Caco-2 (cell line): ENCODE results near the gene LRRD1. TPM values are rescaled to one million over a fixed set of nuclear protein-coding genes. Genes with fewer than 3 reads are reported as not detected.
A peak's percentile ranks its signal among the peaks of the same experiment; 100 is the strongest.

Experiments used
- BruUV-seq: library from RNA; stranded (reverse); fragments of 400-500 nt; replicated peaks from 2 replicates; lab custom pipeline; 2021; lab: Mats Ljungman, UMichigan
- CTCF ChIA-PET: fragments of 300-600 bp; sonication (Branson Sonifier 250); formaldehyde crosslinking; loops from one replicate; lab custom pipeline; 2022; ENCODE audit warnings: antibody characterized with exemption; lab: Charles Lee
- POLR2A ChIA-PET: fragments of 300-600 bp; sonication (Branson Sonifier 250); formaldehyde crosslinking; loops from one replicate; lab custom pipeline; 2022; ENCODE audit warnings: antibody characterized with exemption; lab: Charles Lee
- DNase-seq, 2 experiments: peaks; one replicate each; pipeline versions ENCODE4 v3.0.0 to v3.0.0-alpha.2; 2020 to 2022
- H3K27me3 ChIP-seq: replicated peaks from 2 replicates; pipeline ENCODE4 v1.6.0; 2011; ENCODE audit warnings: low read length; ENCODE audit not compliant: control insufficient read depth, insufficient read depth
- H3K36me3 ChIP-seq: 2 replicates; pipeline ENCODE4 v1.5.1; 2011; ENCODE audit warnings: low read length; ENCODE audit not compliant: control insufficient read depth, insufficient read depth
- H3K4me1 ChIP-seq: fragments of 250-450 bp; sonication (Bioruptor Pico); 2 replicates; pipeline ENCODE4 v1.5.1; 2020; ENCODE audit warnings: mild to moderate bottlenecking
- H3K4me3 ChIP-seq: 2 replicates; pipeline ENCODE4 v1.5.1; 2011; ENCODE audit warnings: low read depth, mild to moderate bottlenecking, control low read depth, low read length
- H3K9me3 ChIP-seq: fragments of 250-450 bp; sonication (Bioruptor Pico); 2 replicates; pipeline ENCODE4 v1.5.1; 2020; ENCODE audit warnings: mild to moderate bottlenecking, moderate library complexity
- H3K27ac Mint-ChIP-seq: one replicate; pipeline ENCODE4 v1.8.0; 2022; ENCODE audit warnings: mixed read lengths; ENCODE audit not compliant: unreplicated experiment
- H3K27me3 Mint-ChIP-seq: one replicate; pipeline ENCODE4 v1.8.0; 2022; ENCODE audit warnings: mixed read lengths; ENCODE audit not compliant: insufficient read depth, unreplicated experiment
- H3K36me3 Mint-ChIP-seq: one replicate; pipeline ENCODE4 v1.8.0; 2022; ENCODE audit warnings: mild to moderate bottlenecking, mixed read lengths; ENCODE audit not compliant: insufficient read depth, unreplicated experiment
- H3K4me1 Mint-ChIP-seq: one replicate; pipeline ENCODE4 v1.8.0; 2022; ENCODE audit warnings: low read depth, mixed read lengths; ENCODE audit not compliant: unreplicated experiment
- H3K4me3 Mint-ChIP-seq: one replicate; pipeline ENCODE4 v1.8.0; 2022; ENCODE audit warnings: mild to moderate bottlenecking, moderate library complexity, mixed read lengths; ENCODE audit not compliant: unreplicated experiment
- H3K9me3 Mint-ChIP-seq: one replicate; pipeline ENCODE4 v1.8.0; 2022; ENCODE audit warnings: mixed read lengths; ENCODE audit not compliant: unreplicated experiment
- CTCF ChIP-seq, 2 experiments: fragments of 200-600 bp in 1 of 2; IDR thresholded peaks; 1 replicate in 1 of 2; 2 replicates in 1 of 2; pipeline versions ENCODE4 v1.5.1 to v1.8.0; 2011 to 2022; ENCODE audit warnings: antibody characterized with exemption in 1 of 2, control low read depth in 1 of 2, inconsistent platforms in 1 of 2, low read depth in 1 of 2, low read length in 1 of 2, mild to moderate bottlenecking in 1 of 2, moderate library complexity in 1 of 2; ENCODE audit not compliant: insufficient read depth in 1 of 2, severe bottlenecking in 1 of 2, unreplicated experiment in 1 of 2
- intact Hi-C: fragments of 100-400 bp; cut with micrococcal nuclease; formaldehyde crosslinking; loops from one replicate; pipeline ENCODE4 v1.10.0; 2022; ENCODE audit not compliant: unreplicated experiment
- total RNA-seq: library from RNA; stranded (reverse); gene quantifications from 2 replicates; pipeline ENCODE4 v1.2.3, GENCODE V29; 2022

LRRD1 gene
- total RNA-seq, 1 experiment from 2014 or later, result not detected

GRCh38 chr7:92133737-92134270 is 45.1 kb downstream of the LRRD1 start:
- H3K4me3 Mint-ChIP-seq, result peak overlapping the region; percentile 95
- H3K36me3 Mint-ChIP-seq, result peaks cover 41% of the 10 kb centered on the region
- H3K4me1 Mint-ChIP-seq, result peaks cover 18% of the 10 kb centered on the region
- Histone ChIP-seq H3K9me3 (no peaks in the 10 kb centered on the region), H3K27me3 (no peaks in the 10 kb centered on the region), H3K4me1 (peaks cover 9% of the 10 kb centered on the region; the same call in 1 of the 2 replicates), H3K36me3 (no peaks in the 10 kb centered on the region; the same call in none of the 2 replicates), H3K4me3 (peak overlapping the region; percentile 99)
- no peaks in the 10 kb centered on the region for H3K27me3 Mint-ChIP-seq
- no peaks in the 10 kb centered on the region for H3K9me3 Mint-ChIP-seq
- peak; percentile 81 to 83 for DNase-seq
- peak overlapping the region; percentile 98 for H3K27ac Mint-ChIP-seq
- intact Hi-C loops, result loop anchor here (1.0 to 2.0 kb wide), 5 partner anchors 57 to 313 kb away; partner anchors contain the start of genes AKAP9, ANKIB1, GATAD1 and KRIT1
- ChIA-PET POLR2A (interaction anchor here (0.6 to 1.1 kb wide), 2 partner anchors 112 to 113 kb away, joined by 3 to 4 read pairs; partner anchors contain the start of genes ANKIB1 and KRIT1), CTCF (interaction anchor here (1.2 kb wide), 1 partner anchor 292 kb away, joined by 4 read pairs; no protein-coding TSS in a partner anchor)
- no TSS peak for BruUV-seq
- peak; percentile 86 to 88 for TF ChIP-seq CTCF (IDR thresholded peaks at IDR 0.05; ENCODE audit: insufficient read depth in 1 of 2, low read depth in 1 of 2, low read length in 1 of 2, severe bottlenecking in 1 of 2, unreplicated experiment in 1 of 2)

- Histone ChIP-seq H3K4me1 (peaks cover 9% of the 10 kb centered on the region; the same call in 1 of the 2 replicates), H3K27me3 (no peaks in the 10 kb centered on the region), H3K9me3 (no peaks in the 10 kb centered on the region), H3K4me3 (peak overlapping the region; percentile 99), H3K36me3 (no peaks in the 10 kb centered on the region; the same call in none of the 2 replicates)
- no peak for DNase-seq
- peak overlapping the region; percentile 98 for H3K27ac Mint-ChIP-seq
- no peaks in the 10 kb centered on the region for H3K27me3 Mint-ChIP-seq
- POLR2A ChIA-PET, result interaction anchor here (0.6 to 1.2 kb wide), 4 partner anchors 14 to 113 kb away, joined by 3 to 4 read pairs (median 3); no protein-coding TSS in a partner anchor
- no peaks in the 10 kb centered on the region for H3K9me3 Mint-ChIP-seq
- no peak for TF ChIP-seq CTCF (IDR thresholded peaks at IDR 0.05; ENCODE audit: insufficient read depth in 1 of 2, low read depth in 1 of 2, low read length in 1 of 2, severe bottlenecking in 1 of 2, unreplicated experiment in 1 of 2)
- H3K4me3 Mint-ChIP-seq, result peak overlapping the region; percentile 95
- intact Hi-C loops, result loop anchor here (1.0 kb wide), 1 partner anchor 193 kb away; the partner anchor contains the start of gene AKAP9
- CTCF ChIA-PET, result interaction anchor here (0.7 to 1.4 kb wide), 2 partner anchors 314 to 334 kb away, joined by 3 to 4 read pairs; partner anchors contain the start of gene GATAD1
- BruUV-seq, result no TSS peak
- peaks cover 18% of the 10 kb centered on the region for H3K4me1 Mint-ChIP-seq
- H3K36me3 Mint-ChIP-seq, result peaks cover 47% of the 10 kb centered on the region
Measured at GRCh38 chr7:92133133-92133736, 45.7 kb downstream of the LRRD1 start.

GRCh38 chr7:92131764-92132330 is 47.1 kb downstream of the LRRD1 start:
- CTCF ChIA-PET, result interaction anchor here (1.4 kb wide), 1 partner anchor 316 kb away, joined by 4 read pairs; the partner anchor contains the start of gene GATAD1
- H3K4me1 ChIP-seq, result peaks cover 9% of the 10 kb centered on the region; the same call in 1 of the 2 replicates
- no peaks in the 10 kb centered on the region for H3K27me3 ChIP-seq
- Mint-ChIP-seq H3K4me1 (peaks cover 18% of the 10 kb centered on the region), H3K27me3 (no peaks in the 10 kb centered on the region), H3K9me3 (no peaks in the 10 kb centered on the region), H3K36me3 (peaks cover 56% of the 10 kb centered on the region), H3K27ac (no peak overlapping the region), H3K4me3 (no peak overlapping the region)
- H3K4me3 ChIP-seq, result no peak overlapping the region
- TF ChIP-seq CTCF (IDR thresholded peaks at IDR 0.05; ENCODE audit: insufficient read depth in 1 of 2, low read depth in 1 of 2, low read length in 1 of 2, severe bottlenecking in 1 of 2, unreplicated experiment in 1 of 2), result no peak
- H3K36me3 ChIP-seq, result no peaks in the 10 kb centered on the region; the same call in none of the 2 replicates
- DNase-seq, result no peak
- intact Hi-C loops, result no loop called here
- H3K9me3 ChIP-seq, result no peaks in the 10 kb centered on the region
- POLR2A ChIA-PET, result no interaction called here
- no TSS peak for BruUV-seq
